Measurements from ENCODE around the gene CDC25B. TPM values are rescaled to one million over a fixed set of nuclear protein-coding genes. Genes with fewer than 3 reads are reported as not detected.
A peak's percentile ranks its signal among the peaks of the same experiment; 100 is the strongest.

Gene CDC25B
- polyA plus RNA-seq, 2 of the 4 experiments (the other 2 are of a cell fraction): 136 to 150 TPM

- TF ChIP-seq BHLHE40 (IDR thresholded peaks at IDR 0.05; ENCODE audit: low read depth, low read length): no peak
- no peak for TF ChIP-seq NPAS2 (CRISPR knock-in tag; IDR thresholded peaks at IDR 0.05; ENCODE audit: borderline replicate concordance)
- TF ChIP-seq NR3C1 (IDR thresholded peaks at IDR 0.05): no peak
- TF ChIP-seq KDM5A (IDR thresholded peaks at IDR 0.05): no peak
- no peak for TF ChIP-seq RNF2 (IDR thresholded peaks at IDR 0.05; ENCODE audit: borderline replicate concordance, low read depth)
- TF ChIP-seq CBX8 (IDR thresholded peaks at IDR 0.05): no peak
- CTCF ChIA-PET: interaction anchor here (1.2 to 1.9 kb wide), 4 partner anchors 53 to 100 kb away, joined by 3 to 8 read pairs (median 4); no protein-coding TSS in a partner anchor
- DNase-seq (ENCODE audit: low read depth in 1 of 2, low spot score in 1 of 2): no peak
- Histone ChIP-seq H3K27ac (peak overlapping the region in 1 of 2 experiments; percentile 98; a peak in 3 of 6 replicates), H3K4me3 (no peak overlapping the region), H3K9me3 (no peaks in the 10 kb centered on the region), H3K4me2 (no peak overlapping the region; the same call in 2 of the 3 replicates), H3K4me1 (peaks cover 64% of the 10 kb centered on the region)
- FAIRE-seq: peak; percentile 28
- WGBS (ENCODE audit: missing lambda C conversion rate): 91% methylated on average over 18 of the region's 18 CpGs
- ATAC-seq: no peak
- POLR2A ChIA-PET: interaction anchor here (1.2 kb wide), 1 partner anchor 11 kb away, joined by 3 read pairs; no protein-coding TSS in a partner anchor
These were observed 4.3 kb downstream of the CDC25B start for GRCh38 chr20:3800256-3800877.

DNA sequence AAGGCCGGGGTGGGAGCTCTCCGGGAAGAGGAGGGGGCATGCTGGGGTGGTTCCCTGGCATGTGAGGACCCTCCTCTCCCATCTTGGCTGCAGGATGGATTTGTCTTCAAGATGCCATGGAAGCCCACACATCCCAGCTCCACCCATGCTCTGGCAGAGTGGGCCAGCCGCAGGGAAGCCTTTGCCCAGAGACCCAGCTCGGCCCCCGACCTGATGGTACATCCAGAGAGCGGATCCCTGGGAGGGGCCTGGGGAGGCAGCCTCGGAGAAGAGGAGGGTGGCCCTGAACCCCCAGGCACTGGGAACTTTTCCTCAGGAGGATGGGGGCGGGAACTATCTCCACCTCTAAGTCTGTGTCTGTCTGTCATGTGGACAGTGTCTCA is 4.8 kb downstream of the CDC25B start:
- Histone ChIP-seq H3K9me3 (no peaks in the 10 kb centered on the region; the same call in 1 of the 3 replicates), H3K27ac (peak overlapping the region in 1 of 2 experiments; percentile 98; a peak in 3 of 6 replicates), H3K4me2 (no peak overlapping the region), H3K4me1 (peaks cover 69% of the 10 kb centered on the region), H3K4me3 (no peak overlapping the region)
- no peak for TF ChIP-seq CBX8 (IDR thresholded peaks at IDR 0.05)
- TF ChIP-seq JUN (IDR thresholded peaks at IDR 0.05): peak in 1 of 2 experiments; percentile 10; a peak in 1 of 5 replicates
- no peak for DNase-seq (ENCODE audit: low read depth in 1 of 2, low spot score in 1 of 2)
- WGBS (ENCODE audit: missing lambda C conversion rate): 91% methylated on average over 8 of the region's 8 CpGs
- FAIRE-seq: no peak
- ChIA-PET CTCF (interaction anchor here (1.2 to 1.9 kb wide), 4 partner anchors 53 to 99 kb away, joined by 3 to 8 read pairs (median 4); no protein-coding TSS in a partner anchor), POLR2A (interaction anchor here (1.2 kb wide), 1 partner anchor 11 kb away, joined by 3 read pairs; no protein-coding TSS in a partner anchor)
- no peak for ATAC-seq

GRCh38 chr20:3801299-3801698 is 5.2 kb downstream of the CDC25B start:
- no peak for FAIRE-seq
- CTCF ChIA-PET: interaction anchor here (1.2 to 1.3 kb wide), 3 partner anchors 52 to 99 kb away, joined by 3 to 4 read pairs (median 3); no protein-coding TSS in a partner anchor
- Histone ChIP-seq H3K4me3 (no peak overlapping the region), H3K4me1 (peaks cover 73% of the 10 kb centered on the region), H3K27ac (peak overlapping the region in 1 of 2 experiments; percentile 95; a peak in 3 of 6 replicates), H3K4me2 (no peak overlapping the region), H3K9me3 (peaks cover 4% of the 10 kb centered on the region)
- no peak for DNase-seq (ENCODE audit: low read depth in 1 of 2, low spot score in 1 of 2)
- ATAC-seq: no peak
- TF ChIP-seq CBX8 (IDR thresholded peaks at IDR 0.05) (no peak), KDM5A (IDR thresholded peaks at IDR 0.05) (no peak)
- TF ChIP-seq, protein P1, sequence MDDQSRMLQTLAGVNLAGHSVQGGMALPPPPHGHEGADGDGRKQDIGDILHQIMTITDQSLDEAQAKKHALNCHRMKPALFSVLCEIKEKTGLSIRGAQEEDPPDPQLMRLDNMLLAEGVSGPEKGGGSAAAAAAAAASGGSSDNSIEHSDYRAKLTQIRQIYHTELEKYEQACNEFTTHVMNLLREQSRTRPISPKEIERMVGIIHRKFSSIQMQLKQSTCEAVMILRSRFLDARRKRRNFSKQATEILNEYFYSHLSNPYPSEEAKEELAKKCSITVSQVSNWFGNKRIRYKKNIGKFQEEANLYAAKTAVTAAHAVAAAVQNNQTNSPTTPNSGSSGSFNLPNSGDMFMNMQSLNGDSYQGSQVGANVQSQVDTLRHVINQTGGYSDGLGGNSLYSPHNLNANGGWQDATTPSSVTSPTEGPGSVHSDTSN (IDR thresholded peaks at IDR 0.05): no peak
- 90% methylated on average over 4 of the region's 4 CpGs for WGBS (ENCODE audit: missing lambda C conversion rate)
- POLR2A ChIA-PET: no interaction called here

GRCh38 chr20:3801846-3802245 is 5.7 kb downstream of the CDC25B start:
- ChIA-PET POLR2A (no interaction called here), CTCF (interaction anchor here (1.2 to 1.3 kb wide), 4 partner anchors 28 to 98 kb away, joined by 3 to 4 read pairs (median 3); no protein-coding TSS in a partner anchor)
- Histone ChIP-seq H3K4me2 (no peak overlapping the region), H3K4me3 (no peak overlapping the region), H3K4me1 (peaks cover 78% of the 10 kb centered on the region), H3K27ac (peak overlapping the region in 1 of 2 experiments; percentile 95; a peak in 3 of 6 replicates), H3K9me3 (peaks cover 4% of the 10 kb centered on the region)
- TF ChIP-seq REST (IDR thresholded peaks at IDR 0.05) (no peak), TFCP2L1 (CRISPR knock-in tag; IDR thresholded peaks at IDR 0.05) (no peak), RNF2 (IDR thresholded peaks at IDR 0.05; ENCODE audit: borderline replicate concordance, low read depth) (no peak), BHLHE40 (IDR thresholded peaks at IDR 0.05; ENCODE audit: low read depth, low read length) (no peak), NFE2L2 (conservative IDR thresholded peaks at IDR 0.05; ENCODE audit: low read length) (no peak), ZC3H11A (IDR thresholded peaks at IDR 0.05) (no peak), E2F6 (IDR thresholded peaks at IDR 0.05; ENCODE audit: borderline replicate concordance, low read depth) (no peak), POLR2A (IDR thresholded peaks at IDR 0.05; ENCODE audit: low read length) (no peak), JUNB (IDR thresholded peaks at IDR 0.05) (no peak), HEYL (CRISPR knock-in tag; IDR thresholded peaks at IDR 0.05) (no peak), POLR2AphosphoS2 (conservative IDR thresholded peaks at IDR 0.05; ENCODE audit: low read length) (no peak), FOSL2 (IDR thresholded peaks at IDR 0.05) (no peak), FOSL2 (CRISPR knock-in tag; IDR thresholded peaks at IDR 0.05) (no peak)
- no peak for ATAC-seq
- no peak for DNase-seq (ENCODE audit: low read depth in 1 of 2, low spot score in 1 of 2)
- no peak for FAIRE-seq
- 92% methylated on average over 13 of the region's 13 CpGs for WGBS (ENCODE audit: missing lambda C conversion rate)
